Lung (tissue), 12 donors: ENCODE measurements around the gene RGS21. TPM values are rescaled to one million over a fixed set of nuclear protein-coding genes. Genes with fewer than 3 reads are reported as not detected.

Experiments
- ATAC-seq: fragments of 200-7000 bp; cut with Tn5 transposase; one replicate; pipeline ENCODE4 v1.9.1; 2020; ENCODE audit warnings: moderate number of reproducible peaks; ENCODE audit not compliant: insufficient read depth, low FRiP score
- DNase-seq, 3 donors: peaks; one replicate each; pipeline ENCODE4 v3.0.0-alpha.2; 2013 to 2017
- H3K27ac ChIP-seq, 2 donors: one replicate each; pipeline ENCODE4 v1.5.1; 2013; ENCODE audit warnings: mild to moderate bottlenecking in 2 of 2, moderate library complexity in 2 of 2, control low read depth in 1 of 2, inconsistent platforms in 1 of 2, low read depth in 1 of 2, low read length in 1 of 2
- H3K27me3 ChIP-seq, 3 donors: one replicate each; pipeline ENCODE4 v1.5.1; 2013; ENCODE audit warnings: low read length in 2 of 3; ENCODE audit not compliant: control insufficient read depth in 3 of 3, insufficient read depth in 3 of 3
- H3K36me3 ChIP-seq, 4 donors: one replicate each; pipeline ENCODE4 v1.5.1; 2013; ENCODE audit warnings: low read length in 4 of 4, mild to moderate bottlenecking in 1 of 4, moderate library complexity in 1 of 4; ENCODE audit not compliant: control insufficient read depth in 4 of 4, insufficient read depth in 4 of 4
- H3K4me1 ChIP-seq, 5 donors: one replicate each; pipeline ENCODE4 v1.5.1; 2013; ENCODE audit warnings: low read length in 5 of 5, mild to moderate bottlenecking in 2 of 5, moderate library complexity in 1 of 5; ENCODE audit not compliant: control insufficient read depth in 5 of 5, insufficient read depth in 5 of 5
- H3K4me3 ChIP-seq: one replicate; pipeline ENCODE4 v1.5.1; 2013; ENCODE audit warnings: mild to moderate bottlenecking, control low read depth, moderate library complexity
- H3K9ac ChIP-seq, 2 donors: one replicate each; pipeline ENCODE4 v1.5.1; 2013; ENCODE audit warnings: low read length in 2 of 2, control low read depth in 1 of 2; ENCODE audit not compliant: insufficient read depth in 1 of 2
- H3K9me3 ChIP-seq, 4 donors: one replicate each; pipeline ENCODE4 v1.5.1; 2013; ENCODE audit warnings: low read length in 3 of 4, mild to moderate bottlenecking in 1 of 4, moderate library complexity in 1 of 4; ENCODE audit not compliant: control insufficient read depth in 4 of 4, insufficient read depth in 3 of 4
- WGBS, 2 donors: extraction: QIAGEN DNeasy Blood & Tissue Kit; methylation state at CpG; one replicate each; pipeline ENCODE4 v1.1.7; 2013; 5-methylcytosine and 5-hydroxymethylcytosine counted together
- polyA plus RNA-seq, 2 donors: library from polyadenylated mRNA; stranded (reverse); fragments of 200-250 nt; gene quantifications; one replicate each; pipeline ENCODE4 v1.2.1, GENCODE V29; 2013
- total RNA-seq, 2 donors: library from RNA; depleted of rRNA in 1 of 2; stranded (reverse); fragments of >200 nt in 1 of 2; gene quantifications; one replicate each; pipeline ENCODE4 v1.2.1, GENCODE V29; 2014 to 2021
- TF ChIP-seq, protein P1 (sequence below): IDR thresholded peaks from 2 replicates; pipeline ENCODE4 v1.5.1; 2012; ENCODE audit warnings: mild to moderate bottlenecking; ENCODE audit errors: control extremely low read depth, extremely low read depth
- donor health status: control.
- donor health status: control.
- donor health status: Bipolar disorder and iron deficiency.
- donor health status: healthy.
- donor health status: DM: yes; HTN: yes; CAD: no.

The RGS21 gene
- total and polyA plus RNA-seq, 4 donors: not detected

DNA sequence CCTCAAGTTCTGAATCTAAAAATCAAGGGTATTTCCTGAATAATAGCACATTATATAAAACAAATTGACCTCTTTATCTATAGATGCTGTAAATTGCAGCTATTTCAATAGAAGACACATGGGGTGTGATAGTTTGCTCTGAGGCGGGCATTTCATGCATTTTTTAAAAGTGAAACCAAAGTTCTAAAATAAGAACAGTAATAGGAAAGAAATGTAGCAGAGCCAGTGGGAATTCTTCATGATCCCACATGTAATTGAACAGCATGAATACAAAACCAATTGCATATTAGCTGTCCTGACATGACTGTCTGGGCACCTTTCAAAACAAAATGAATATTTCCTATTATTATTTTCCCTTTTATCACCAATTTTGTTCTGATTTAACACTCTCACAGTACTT lies 85.0 kb downstream of the RGS21 start:
- DNase-seq (peak in 1 of 3 donors; percentile 10), ATAC-seq (no peak)
- Histone ChIP-seq H3K27me3 (no peaks in the 10 kb centered on the region), H3K9me3 (no peaks in the 10 kb centered on the region), H3K36me3 (no peaks in the 10 kb centered on the region), H3K4me3 (no peak overlapping the region), H3K27ac (no peak overlapping the region), H3K4me1 (peaks cover 0 to 6% (median 0%) of the 10 kb centered on the region in 5 donors), H3K9ac (no peak overlapping the region)
- WGBS, 2 donors: 30 to 49% methylated on average over 1 of the region's 1 CpG
- TF ChIP-seq, protein P1, sequence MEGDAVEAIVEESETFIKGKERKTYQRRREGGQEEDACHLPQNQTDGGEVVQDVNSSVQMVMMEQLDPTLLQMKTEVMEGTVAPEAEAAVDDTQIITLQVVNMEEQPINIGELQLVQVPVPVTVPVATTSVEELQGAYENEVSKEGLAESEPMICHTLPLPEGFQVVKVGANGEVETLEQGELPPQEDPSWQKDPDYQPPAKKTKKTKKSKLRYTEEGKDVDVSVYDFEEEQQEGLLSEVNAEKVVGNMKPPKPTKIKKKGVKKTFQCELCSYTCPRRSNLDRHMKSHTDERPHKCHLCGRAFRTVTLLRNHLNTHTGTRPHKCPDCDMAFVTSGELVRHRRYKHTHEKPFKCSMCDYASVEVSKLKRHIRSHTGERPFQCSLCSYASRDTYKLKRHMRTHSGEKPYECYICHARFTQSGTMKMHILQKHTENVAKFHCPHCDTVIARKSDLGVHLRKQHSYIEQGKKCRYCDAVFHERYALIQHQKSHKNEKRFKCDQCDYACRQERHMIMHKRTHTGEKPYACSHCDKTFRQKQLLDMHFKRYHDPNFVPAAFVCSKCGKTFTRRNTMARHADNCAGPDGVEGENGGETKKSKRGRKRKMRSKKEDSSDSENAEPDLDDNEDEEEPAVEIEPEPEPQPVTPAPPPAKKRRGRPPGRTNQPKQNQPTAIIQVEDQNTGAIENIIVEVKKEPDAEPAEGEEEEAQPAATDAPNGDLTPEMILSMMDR: no peak

DNA sequence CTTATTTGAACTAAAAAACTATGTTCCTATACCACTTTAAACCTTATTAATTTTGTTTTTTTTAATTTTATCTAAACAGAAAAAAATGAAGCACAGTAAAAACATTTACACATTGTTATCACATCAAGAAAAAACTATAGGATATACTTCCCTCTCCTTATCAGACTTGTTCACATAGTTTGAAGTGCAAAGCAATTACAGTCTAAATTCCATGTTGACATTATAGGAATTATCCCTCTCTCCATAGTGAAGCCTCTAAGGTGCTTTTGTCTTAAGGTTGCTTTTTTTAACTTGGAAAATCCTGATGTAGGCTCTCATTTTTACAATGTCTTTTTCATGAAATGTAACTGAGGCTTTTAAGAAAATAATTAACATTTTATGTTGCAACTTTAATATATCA lies 85.8 kb downstream of the RGS21 start:
- Histone ChIP-seq H3K4me3 (no peak overlapping the region), H3K36me3 (no peaks in the 10 kb centered on the region), H3K27ac (no peak overlapping the region), H3K27me3 (no peaks in the 10 kb centered on the region), H3K9ac (no peak overlapping the region), H3K9me3 (no peaks in the 10 kb centered on the region), H3K4me1 (peaks cover 0 to 6% (median 0%) of the 10 kb centered on the region in 5 donors)
- ATAC-seq: no peak
- TF ChIP-seq, protein P1: no peak
- no peak for DNase-seq

DNA sequence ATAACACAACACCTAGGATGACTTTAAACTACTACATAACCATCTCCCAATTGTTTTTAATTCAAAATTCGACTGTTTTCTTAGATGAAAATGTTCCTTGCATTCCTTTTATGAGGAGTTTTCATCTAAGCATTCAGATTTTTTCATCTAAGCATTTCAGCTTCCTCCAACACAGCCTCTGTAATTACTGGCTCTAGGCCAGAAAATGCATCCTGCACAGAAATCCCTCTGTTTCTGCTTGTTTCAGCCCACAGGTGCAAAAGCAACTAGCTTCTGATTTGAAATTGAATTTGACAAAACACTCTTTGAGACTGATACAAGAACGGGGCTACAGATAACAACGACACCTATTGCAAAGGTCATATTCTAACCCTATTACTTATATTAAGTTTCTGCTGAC lies 90.4 kb downstream of the RGS21 start:
- H3K36me3 ChIP-seq: no peaks in the 10 kb centered on the region
- H3K9ac ChIP-seq: no peak overlapping the region
- TF ChIP-seq, protein P1: no peak
- no peak overlapping the region for H3K27ac ChIP-seq
- no peaks in the 10 kb centered on the region for H3K9me3 ChIP-seq
- ATAC-seq: no peak
- DNase-seq: peak in 2 of 3 donors; percentile 44 to 58
- 45 to 47% methylated on average over 3 of the region's 3 CpGs for WGBS, 2 donors
- peaks cover 0 to 1% (median 0%) of the 10 kb centered on the region in 5 donors for H3K4me1 ChIP-seq
- no peaks in the 10 kb centered on the region for H3K27me3 ChIP-seq
- no peak overlapping the region for H3K4me3 ChIP-seq

Other genes starting within 250 kb of the RGS21 start
- gene RGS18, start 158.5 kb upstream of the RGS21 start, total RNA-seq: 1 to 10 TPM; 6.8 to 8.1 TPM
- gene RGS18, start 158.5 kb upstream of the RGS21 start, polyA plus RNA-seq: 10 to 100 TPM in 1 of 2 donors, 1 to 10 TPM in 1; 1.4 to 16.2 TPM